MCF 10A (cell line): Measurements from ENCODE around the gene FANCI. TPM values are rescaled to one million over a fixed set of nuclear protein-coding genes. Genes with fewer than 3 reads are reported as not detected.

ENCODE experiments used
- BruUV-seq: library from RNA; stranded (reverse); fragments of 400-500 nt; replicated peaks from 2 replicates; lab custom pipeline; 2021; lab: Mats Ljungman, UMichigan
- CTCF ChIA-PET: fragments of 300-600 bp; sonication (Branson Sonifier 250); formaldehyde crosslinking; extraction: SDS; loops from one replicate; lab custom pipeline; 2021; ENCODE audit warnings: antibody characterized with exemption, inconsistent platforms; lab: Yijun Ruan, JAX
- POLR2A ChIA-PET: fragments of 300-600, 350-650 bp; sonication (Branson Sonifier 250); formaldehyde crosslinking; extraction: SDS; loops from one replicate; lab custom pipeline; 2020; ENCODE audit warnings: antibody characterized with exemption, inconsistent platforms; lab: Yijun Ruan, JAX
- DNase-seq: peaks from one replicate; pipeline ENCODE4 v3.0.0-alpha.2; 2018; ENCODE audit not compliant: unreplicated experiment
- H3K27ac Mint-ChIP-seq: one replicate; pipeline ENCODE4 v1.8.0; 2022; ENCODE audit warnings: mild to moderate bottlenecking, low read depth, mixed read lengths; ENCODE audit not compliant: unreplicated experiment
- H3K27me3 Mint-ChIP-seq: one replicate; pipeline ENCODE4 v1.8.0; 2022; ENCODE audit warnings: mixed read lengths; ENCODE audit not compliant: insufficient read depth, unreplicated experiment
- H3K36me3 Mint-ChIP-seq: one replicate; pipeline ENCODE4 v1.8.0; 2022; ENCODE audit warnings: mild to moderate bottlenecking, moderate library complexity, mixed read lengths; ENCODE audit not compliant: insufficient read depth, unreplicated experiment
- H3K4me1 Mint-ChIP-seq: one replicate; pipeline ENCODE4 v1.8.0; 2022; ENCODE audit warnings: mixed read lengths; ENCODE audit not compliant: insufficient read depth, unreplicated experiment
- H3K4me3 Mint-ChIP-seq: one replicate; pipeline ENCODE4 v1.8.0; 2022; ENCODE audit warnings: mild to moderate bottlenecking, moderate library complexity, mixed read lengths; ENCODE audit not compliant: unreplicated experiment
- H3K9me3 Mint-ChIP-seq: one replicate; pipeline ENCODE4 v1.8.0; 2022; ENCODE audit warnings: mixed read lengths; ENCODE audit not compliant: unreplicated experiment
- intact Hi-C: fragments of 100-400 bp; cut with micrococcal nuclease; formaldehyde crosslinking; loops from 2 replicates; pipeline ENCODE4 v1.14.1; 2022
- total RNA-seq: library from RNA; stranded (reverse); gene quantifications from 2 replicates; pipeline ENCODE4 v1.2.3, GENCODE V29; 2022
- TF ChIP-seq, protein P1 (sequence below): fragments of 200-600 bp; IDR thresholded peaks from one replicate; pipeline ENCODE4 v1.8.0; 2022; ENCODE audit warnings: antibody characterized with exemption, mild to moderate bottlenecking; ENCODE audit not compliant: unreplicated experiment

FANCI gene
- total RNA-seq, 1 experiment from 2014 or later: 34.0 TPM

DNA sequence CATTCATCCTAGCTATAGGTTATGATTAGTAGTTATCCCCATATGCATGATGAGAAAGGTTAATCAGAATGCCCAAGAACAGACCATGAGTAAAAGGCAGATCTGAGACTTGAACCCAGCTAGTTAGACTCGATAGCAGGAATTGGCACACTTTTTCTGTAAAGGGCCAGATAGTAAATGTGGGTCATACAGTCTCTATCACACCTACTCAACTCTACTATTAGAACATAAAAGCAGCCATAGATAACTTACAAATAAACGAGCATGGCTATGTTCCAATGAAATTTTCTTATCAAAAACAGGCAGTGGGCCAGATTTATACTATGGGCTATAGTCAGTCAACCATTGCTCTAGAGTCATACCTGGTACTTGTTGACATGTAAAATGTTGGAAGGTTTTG is 66.2 kb downstream of the FANCI start:
- BruUV-seq: no TSS peak
- ChIA-PET POLR2A (no interaction called here), CTCF (no interaction called here)
- H3K27me3 Mint-ChIP-seq: no peaks in the 10 kb centered on the region
- intact Hi-C loops: no loop called here
- peaks cover 39% of the 10 kb centered on the region for H3K36me3 Mint-ChIP-seq
- no peak overlapping the region for H3K27ac Mint-ChIP-seq
- peaks cover 7% of the 10 kb centered on the region for H3K4me1 Mint-ChIP-seq
- no peak overlapping the region for H3K4me3 Mint-ChIP-seq
- no peaks in the 10 kb centered on the region for H3K9me3 Mint-ChIP-seq
- TF ChIP-seq, protein P1, sequence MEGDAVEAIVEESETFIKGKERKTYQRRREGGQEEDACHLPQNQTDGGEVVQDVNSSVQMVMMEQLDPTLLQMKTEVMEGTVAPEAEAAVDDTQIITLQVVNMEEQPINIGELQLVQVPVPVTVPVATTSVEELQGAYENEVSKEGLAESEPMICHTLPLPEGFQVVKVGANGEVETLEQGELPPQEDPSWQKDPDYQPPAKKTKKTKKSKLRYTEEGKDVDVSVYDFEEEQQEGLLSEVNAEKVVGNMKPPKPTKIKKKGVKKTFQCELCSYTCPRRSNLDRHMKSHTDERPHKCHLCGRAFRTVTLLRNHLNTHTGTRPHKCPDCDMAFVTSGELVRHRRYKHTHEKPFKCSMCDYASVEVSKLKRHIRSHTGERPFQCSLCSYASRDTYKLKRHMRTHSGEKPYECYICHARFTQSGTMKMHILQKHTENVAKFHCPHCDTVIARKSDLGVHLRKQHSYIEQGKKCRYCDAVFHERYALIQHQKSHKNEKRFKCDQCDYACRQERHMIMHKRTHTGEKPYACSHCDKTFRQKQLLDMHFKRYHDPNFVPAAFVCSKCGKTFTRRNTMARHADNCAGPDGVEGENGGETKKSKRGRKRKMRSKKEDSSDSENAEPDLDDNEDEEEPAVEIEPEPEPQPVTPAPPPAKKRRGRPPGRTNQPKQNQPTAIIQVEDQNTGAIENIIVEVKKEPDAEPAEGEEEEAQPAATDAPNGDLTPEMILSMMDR: no peak
- DNase-seq: no peak

DNA sequence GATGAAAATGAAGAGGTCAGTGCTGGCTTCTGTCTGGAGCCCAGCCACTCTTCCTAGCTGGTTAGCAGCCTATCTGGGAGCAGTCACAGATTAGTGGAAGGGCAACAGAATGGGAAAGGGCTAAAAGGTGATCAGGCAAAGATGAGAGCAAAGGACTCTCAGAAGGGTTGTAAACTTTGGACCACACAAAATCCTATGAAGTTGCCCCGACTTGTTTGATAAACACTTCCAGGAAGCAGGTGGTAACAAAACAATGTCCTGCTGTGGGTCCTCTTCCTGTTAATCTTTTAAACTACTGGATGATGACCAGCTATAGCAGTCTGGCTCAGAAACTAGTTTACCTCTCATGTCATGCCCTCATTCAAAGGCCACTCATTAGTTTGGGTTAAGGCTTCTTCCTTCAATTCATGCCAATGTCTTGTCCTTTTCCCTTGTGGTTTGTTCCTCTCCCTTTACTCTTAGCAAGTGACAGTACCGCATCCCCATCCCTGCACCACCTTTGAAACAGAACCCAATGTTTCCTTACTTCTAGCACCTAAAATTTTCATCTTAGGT is 71.7 kb downstream of the FANCI start:
- H3K27ac Mint-ChIP-seq: no peak overlapping the region
- TF ChIP-seq, protein P1: no peak
- ChIA-PET CTCF (interaction anchor here (2.9 kb wide), 1 partner anchor 108 kb away, joined by 10 read pairs; no protein-coding TSS in a partner anchor), POLR2A (interaction anchor here (0.6 kb wide), 1 partner anchor 154 kb away, joined by 3 read pairs; no protein-coding TSS in a partner anchor)
- H3K27me3 Mint-ChIP-seq: no peaks in the 10 kb centered on the region
- H3K4me1 Mint-ChIP-seq: no peaks in the 10 kb centered on the region
- peaks cover 80% of the 10 kb centered on the region for H3K36me3 Mint-ChIP-seq
- intact Hi-C loops: no loop called here
- no peak overlapping the region for H3K4me3 Mint-ChIP-seq
- no peaks in the 10 kb centered on the region for H3K9me3 Mint-ChIP-seq
- no peak for DNase-seq
- BruUV-seq: no TSS peak

DNA sequence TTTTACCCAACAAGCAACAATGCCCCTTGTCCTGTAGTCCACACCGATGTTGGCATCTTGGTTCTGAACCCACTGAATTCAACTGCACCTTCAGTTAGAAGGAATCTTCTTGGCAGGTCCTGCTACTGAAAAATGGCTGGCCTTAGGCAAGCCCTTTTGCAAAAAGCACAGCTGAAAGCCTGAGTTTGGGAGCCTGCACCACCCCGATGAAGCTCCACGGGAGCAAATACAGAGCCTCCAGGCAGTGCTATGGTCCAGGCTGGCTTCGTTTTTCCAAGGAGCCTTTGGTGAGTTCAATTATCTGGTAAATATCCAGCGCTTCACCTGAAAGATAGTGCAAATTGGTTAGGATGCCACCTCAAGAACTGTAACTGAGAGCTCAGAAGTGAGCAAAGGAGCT is 72.7 kb downstream of the FANCI start:
- Mint-ChIP-seq H3K36me3 (peaks cover 84% of the 10 kb centered on the region), H3K4me3 (no peak overlapping the region), H3K9me3 (no peaks in the 10 kb centered on the region), H3K4me1 (no peaks in the 10 kb centered on the region), H3K27ac (no peak overlapping the region), H3K27me3 (no peaks in the 10 kb centered on the region)
- intact Hi-C loops: no loop called here
- TF ChIP-seq, protein P1: no peak
- ChIA-PET CTCF (no interaction called here), POLR2A (interaction anchor here (1.4 to 1.7 kb wide), 2 partner anchors 9 to 10 kb away, joined by 3 to 8 read pairs; no protein-coding TSS in a partner anchor)
- BruUV-seq: TSS peak; percentile 24
- DNase-seq: no peak

DNA sequence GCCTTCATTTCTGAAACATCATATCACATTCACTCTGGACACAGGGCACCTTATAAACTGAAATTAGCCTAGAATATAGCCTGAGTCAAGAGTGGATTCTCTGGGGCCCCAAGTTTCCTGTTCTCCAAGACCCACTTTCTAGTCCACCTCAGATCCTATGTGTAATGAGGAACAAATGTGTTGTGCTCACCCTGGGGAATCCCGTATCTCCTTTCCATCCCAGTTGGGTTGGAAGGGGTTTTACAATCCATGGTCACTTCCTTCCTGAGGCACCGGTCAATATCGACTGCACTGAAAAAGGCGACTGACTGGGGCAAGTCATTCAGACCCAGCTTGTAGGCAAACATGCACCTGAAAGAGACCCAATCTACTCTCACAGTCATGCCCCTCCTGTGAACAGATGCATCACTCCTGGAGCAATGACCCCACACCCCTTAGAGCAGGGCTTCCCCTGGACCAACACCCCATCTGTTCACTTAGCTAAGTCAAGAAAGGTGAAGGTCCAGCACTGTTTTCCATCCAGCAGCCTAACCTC is 73.5 kb downstream of the FANCI start:
- no TSS peak for BruUV-seq
- Mint-ChIP-seq H3K4me3 (no peak overlapping the region), H3K27me3 (no peaks in the 10 kb centered on the region)

More for the DNA sequence above, 73.5 kb downstream of the FANCI start:
- intact Hi-C loops: no loop called here
- ChIA-PET POLR2A (interaction anchor here (0.6 to 1.7 kb wide), 3 partner anchors 9 to 53 kb away, joined by 3 to 8 read pairs (median 3); no protein-coding TSS in a partner anchor), CTCF (interaction anchor here (1.1 to 1.4 kb wide), 2 partner anchors 42 to 110 kb away, joined by 4 to 5 read pairs; no protein-coding TSS in a partner anchor)
- TF ChIP-seq, protein P1: no peak
- Mint-ChIP-seq H3K4me1 (no peaks in the 10 kb centered on the region), H3K27ac (no peak overlapping the region), H3K36me3 (peaks cover 84% of the 10 kb centered on the region), H3K9me3 (no peaks in the 10 kb centered on the region)
- DNase-seq: no peak
